NCI-H1048 (cell line): ENCODE results near the gene STOX2.

ENCODE experiments used
- DNase-seq: peaks from one replicate; lab custom pipeline; 2025; lab: John Stamatoyannopoulos, UW

Gene STOX2

GRCh38 chr4:183889190-183889589 lies 15.9 kb upstream of the STOX2 start:
- no peak for DNase-seq

GRCh38 chr4:183897193-183897592 lies 7.9 kb upstream of the STOX2 start:
- no peak for DNase-seq

GRCh38 chr4:183898456-183898855 lies 6.7 kb upstream of the STOX2 start:
- no peak for DNase-seq

- no peak for DNase-seq
Observed at GRCh38 chr4:183903021-183903760, 1.9 kb upstream of the STOX2 start.

GRCh38 chr4:183905593-183906488 lies 734 bp downstream of the STOX2 start:
- no peak for DNase-seq

GRCh38 chr4:183906489-183906738 lies 1.3 kb downstream of the STOX2 start:
- DNase-seq: no peak

- no peak for DNase-seq
Observed at GRCh38 chr4:183906739-183907651, 1.9 kb downstream of the STOX2 start.

- no peak for DNase-seq
Observed at GRCh38 chr4:183907871-183908683, 3.0 kb downstream of the STOX2 start.

GRCh38 chr4:183909187-183909586 lies 4.1 kb downstream of the STOX2 start:
- DNase-seq: no peak

GRCh38 chr4:183909801-183910200 lies 4.7 kb downstream of the STOX2 start:
- DNase-seq: no peak

- DNase-seq: no peak
Observed at GRCh38 chr4:183912585-183912984, 7.5 kb downstream of the STOX2 start.

GRCh38 chr4:183915976-183916375 lies 10.9 kb downstream of the STOX2 start:
- no peak for DNase-seq

- DNase-seq: no peak
Observed at GRCh38 chr4:183918696-183919095, 13.6 kb downstream of the STOX2 start.

GRCh38 chr4:183919141-183919540 lies 14.0 kb downstream of the STOX2 start:
- no peak for DNase-seq

- DNase-seq: no peak
Observed at GRCh38 chr4:183920512-183920911, 15.4 kb downstream of the STOX2 start.

GRCh38 chr4:183921335-183921734 lies 16.2 kb downstream of the STOX2 start:
- DNase-seq: no peak

GRCh38 chr4:183924362-183925044 lies 19.4 kb downstream of the STOX2 start:
- no peak for DNase-seq

GRCh38 chr4:183926950-183927349 lies 21.8 kb downstream of the STOX2 start:
- no peak for DNase-seq

GRCh38 chr4:183932576-183932975 lies 27.5 kb downstream of the STOX2 start:
- no peak for DNase-seq

- DNase-seq: no peak
Observed at GRCh38 chr4:183934761-183935160, 29.7 kb downstream of the STOX2 start.
